Tibial nerve (tissue), 4 donors: ENCODE measurements around the gene PXDN. TPM values are rescaled to one million over a fixed set of nuclear protein-coding genes. Genes with fewer than 3 reads are reported as not detected.
"Not testable (repeated sequence)": the region's sequence is repeated elsewhere in the genome, so short reads cannot be mapped to it uniquely, and the experiment has no call there.

ENCODE experiments used
- DNase-seq, 2 donors: peaks; one replicate each; pipeline ENCODE4 v3.0.0-alpha.2; 2019; ENCODE audit warnings: low spot score in 2 of 2
- H3K27ac ChIP-seq, 4 donors: fragments of 200-600 bp; sonication (generic) in 3 of 4; one replicate each; pipeline ENCODE4 v1.5.1; 2017 to 2019; ENCODE audit warnings: mild to moderate bottlenecking in 1 of 4
- H3K27me3 ChIP-seq, 2 donors: fragments of 200-600 bp; sonication (generic) in 1 of 2; one replicate each; pipeline versions ENCODE4 v1.5.1 to v1.6.0; 2017 to 2019
- H3K36me3 ChIP-seq, 3 donors: fragments of 200-600 bp; sonication (generic); one replicate each; pipeline ENCODE4 v1.5.1; 2018 to 2019
- H3K4me1 ChIP-seq, 4 donors: fragments of 200-600 bp; sonication (generic) in 3 of 4; one replicate each; pipeline ENCODE4 v1.5.1; 2017 to 2019
- H3K4me3 ChIP-seq, 4 donors: fragments of 200-600 bp; sonication (generic) in 3 of 4; one replicate each; pipeline ENCODE4 v1.5.1; 2017 to 2019; ENCODE audit warnings: mild to moderate bottlenecking in 1 of 4, moderate library complexity in 1 of 4
- H3K9me3 ChIP-seq, 4 donors: fragments of 200-600 bp; sonication (generic) in 3 of 4; one replicate each; pipeline ENCODE4 v1.5.1; 2017 to 2019
- CTCF ChIP-seq, 5 experiments: fragments of 200-600 bp in 3 of 5; fragments of 450-650 bp in 2 of 5; sonication (generic) in 3 of 5; IDR thresholded peaks; one replicate each; pipeline ENCODE4 v1.5.1; 2016 to 2019; ENCODE audit warnings: antibody characterized with exemption in 5 of 5, mild to moderate bottlenecking in 3 of 5, moderate library complexity in 2 of 5
- EP300 ChIP-seq, 2 donors: sonication (generic); formaldehyde crosslinking; IDR thresholded peaks; one replicate each; pipeline ENCODE4 v1.6.1; 2017; ENCODE audit warnings: antibody characterized with exemption in 2 of 2, mild to moderate bottlenecking in 1 of 2
- POLR2A ChIP-seq, 2 donors: fragments of 450-650 bp; IDR thresholded peaks; one replicate each; pipeline ENCODE4 v1.6.1; 2017; ENCODE audit warnings: antibody characterized with exemption in 2 of 2, mild to moderate bottlenecking in 2 of 2, moderate library complexity in 2 of 2
- WGBS, 2 donors: methylation state at CpG; one replicate each; pipeline ENCODE4 v1.1.5; 2018; 5-methylcytosine and 5-hydroxymethylcytosine counted together
- total RNA-seq, 4 donors: library from RNA; depleted of rRNA; stranded (reverse); fragments of >200 nt; gene quantifications; one replicate each; pipeline ENCODE4 v1.1.0, GENCODE V29; 2016

The PXDN gene
- total RNA-seq, 4 donors from 2014 or later, result 40.4 to 72.6 (median 52.4) TPM

GRCh38 chr2:1708476-1709334 lies 35.6 kb downstream of the PXDN start:
- 75 to 85% methylated on average over 31 of the region's 34 CpGs for WGBS, 2 donors
- DNase-seq, result no peak
- TF ChIP-seq POLR2A (IDR thresholded peaks at IDR 0.05), result no peak
- no peak for TF ChIP-seq CTCF (IDR thresholded peaks at IDR 0.05)
- TF ChIP-seq EP300 (IDR thresholded peaks at IDR 0.05), result no peak
- H3K4me3 ChIP-seq, result no peak overlapping the region
- no peaks in the 10 kb centered on the region for H3K9me3 ChIP-seq
- H3K36me3 ChIP-seq, result no peaks in the 10 kb centered on the region
- no peaks in the 10 kb centered on the region for H3K27me3 ChIP-seq
- peaks cover 0 to 59% (median 14%) of the 10 kb centered on the region in 4 donors for H3K4me1 ChIP-seq
- peak overlapping the region in 3 of 4 donors; percentile 16 to 74 (median 64) for H3K27ac ChIP-seq

- peak overlapping the region in 1 of 4 donors; percentile 19 for H3K4me3 ChIP-seq
- no peaks in the 10 kb centered on the region for H3K27me3 ChIP-seq
- WGBS, 2 donors, result 12 to 17% methylated on average over 19 to 21 of the region's 21 CpGs
- peak overlapping the region in 3 of 4 donors; percentile 16 to 74 (median 64) for H3K27ac ChIP-seq
- no peaks in the 10 kb centered on the region for H3K36me3 ChIP-seq
- no peaks in the 10 kb centered on the region for H3K9me3 ChIP-seq
- peaks cover 0 to 51% (median 12%) of the 10 kb centered on the region in 4 donors for H3K4me1 ChIP-seq
- peak in 1 of 2 donors; percentile 51 for DNase-seq
- TF ChIP-seq CTCF (IDR thresholded peaks at IDR 0.05) (no peak), EP300 (IDR thresholded peaks at IDR 0.05) (peak in 1 of 2 donors; percentile 59), POLR2A (IDR thresholded peaks at IDR 0.05) (peak in 1 of 2 donors; percentile 30)
Observed at GRCh38 chr2:1707771-1708418, 36.4 kb downstream of the PXDN start.

GRCh38 chr2:1706089-1706841 lies 38.0 kb downstream of the PXDN start:
- H3K27ac ChIP-seq, H3K36me3 ChIP-seq, H3K27me3 ChIP-seq, H3K4me3 ChIP-seq, DNase-seq, H3K9me3 ChIP-seq: not testable (repeated sequence)
- WGBS, 2 donors, result 80 to 85% methylated on average over 15 of the region's 15 CpGs
- peaks cover 0 to 48% (median 12%) of the 10 kb centered on the region in 4 donors for H3K4me1 ChIP-seq

- TF ChIP-seq CTCF (IDR thresholded peaks at IDR 0.05) (no peak), POLR2A (IDR thresholded peaks at IDR 0.05) (no peak), EP300 (IDR thresholded peaks at IDR 0.05) (no peak)
- WGBS, 2 donors, result 83 to 87% methylated on average over 12 to 20 of the region's 21 CpGs
Observed at GRCh38 chr2:1705557-1706076, 38.7 kb downstream of the PXDN start.

More at GRCh38 chr2:1705557-1706076, 38.7 kb downstream of the PXDN start:
- no peak overlapping the region for H3K4me3 ChIP-seq
- H3K27me3 ChIP-seq, result no peaks in the 10 kb centered on the region
- peaks cover 0 to 8% (median 0%) of the 10 kb centered on the region in 3 donors for H3K36me3 ChIP-seq
- H3K9me3 ChIP-seq, result no peaks in the 10 kb centered on the region
- H3K27ac ChIP-seq, result no peak overlapping the region
- peaks cover 0 to 48% (median 12%) of the 10 kb centered on the region in 4 donors for H3K4me1 ChIP-seq
- DNase-seq, result no peak
